Measurements from ENCODE around the gene NKD2.
"Not testable (repeated sequence)": the region's sequence is repeated elsewhere in the genome, so short reads cannot be mapped to it uniquely, and the experiment has no call there.

NKD2 gene

DNA sequence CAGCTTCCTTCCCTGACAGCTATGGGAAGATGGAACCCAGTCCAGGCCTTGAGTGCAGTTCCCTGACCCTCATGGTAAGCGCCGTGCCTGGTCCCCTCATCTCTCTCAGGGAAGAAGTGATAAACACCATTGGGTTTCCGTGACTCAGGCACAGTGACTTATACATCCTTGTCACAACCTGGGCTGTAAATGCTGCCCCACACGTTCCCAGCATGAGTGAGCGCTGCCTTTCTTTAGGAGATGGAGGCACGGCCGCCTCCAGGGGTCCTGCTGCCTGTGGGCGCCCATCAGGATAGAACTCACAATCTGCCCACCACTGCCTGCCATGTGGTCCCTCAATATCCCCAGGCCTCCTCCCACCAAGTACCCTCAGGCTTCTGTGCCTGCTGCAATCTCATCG, 8.3 kb upstream of the NKD2 start:
- no peak for DNase-seq

- not testable (repeated sequence) for DNase-seq
Observed at GRCh38 chr5:1000831-1001230, 7.8 kb upstream of the NKD2 start.

DNA sequence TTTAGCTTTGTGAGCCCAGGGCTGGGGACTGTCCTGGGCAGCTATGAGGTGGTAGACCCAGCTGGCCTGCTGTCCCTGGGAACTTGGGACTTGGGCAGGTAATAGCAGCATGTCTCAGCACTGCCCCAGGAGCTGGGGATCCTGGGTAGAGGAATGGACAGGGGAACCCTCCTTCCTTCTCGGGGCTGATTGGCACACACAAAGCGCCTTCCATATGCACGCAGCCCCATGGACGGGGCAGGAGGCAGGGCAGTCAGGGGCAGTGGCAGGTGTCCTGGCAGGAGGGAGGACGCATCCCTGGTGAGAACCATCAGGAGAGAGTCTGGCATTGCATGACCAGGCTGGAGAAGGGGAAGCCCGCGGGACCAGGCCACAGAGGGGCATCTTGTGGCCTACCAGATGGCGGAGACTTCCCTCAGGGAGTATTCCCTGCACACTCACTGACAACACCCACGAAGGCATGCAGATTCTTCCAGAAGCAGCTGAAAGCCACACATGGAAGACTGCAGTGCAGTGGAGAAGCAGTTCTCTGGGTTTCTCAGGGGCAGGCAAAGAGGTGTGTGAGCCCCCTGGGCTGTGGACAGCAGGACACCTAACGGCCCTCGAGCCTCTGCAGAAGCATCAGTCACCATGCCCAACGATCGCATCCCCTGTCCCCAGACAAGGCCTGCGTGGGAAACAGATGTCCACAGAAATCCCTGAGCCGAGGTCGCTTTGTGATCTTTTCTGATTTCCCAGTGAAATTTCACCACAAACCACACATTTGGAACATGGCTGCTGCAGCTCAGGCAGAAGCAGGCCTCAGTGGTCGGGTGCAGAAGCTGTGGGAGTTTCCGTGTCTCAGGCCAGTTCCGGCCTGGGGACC, 7.0 kb upstream of the NKD2 start:
- DNase-seq, result no peak

GRCh38 chr5:1002271-1002546, 6.4 kb upstream of the NKD2 start:
- no peak for DNase-seq

- no peak for DNase-seq
Observed at GRCh38 chr5:1002836-1003235, 5.8 kb upstream of the NKD2 start.

GRCh38 chr5:1003296-1003937, 5.2 kb upstream of the NKD2 start:
- no peak for DNase-seq

- peak in 17 of 51 donors; percentile 12 to 53 (median 27) for DNase-seq
Observed at GRCh38 chr5:1004461-1005248, 3.9 kb upstream of the NKD2 start.

DNA sequence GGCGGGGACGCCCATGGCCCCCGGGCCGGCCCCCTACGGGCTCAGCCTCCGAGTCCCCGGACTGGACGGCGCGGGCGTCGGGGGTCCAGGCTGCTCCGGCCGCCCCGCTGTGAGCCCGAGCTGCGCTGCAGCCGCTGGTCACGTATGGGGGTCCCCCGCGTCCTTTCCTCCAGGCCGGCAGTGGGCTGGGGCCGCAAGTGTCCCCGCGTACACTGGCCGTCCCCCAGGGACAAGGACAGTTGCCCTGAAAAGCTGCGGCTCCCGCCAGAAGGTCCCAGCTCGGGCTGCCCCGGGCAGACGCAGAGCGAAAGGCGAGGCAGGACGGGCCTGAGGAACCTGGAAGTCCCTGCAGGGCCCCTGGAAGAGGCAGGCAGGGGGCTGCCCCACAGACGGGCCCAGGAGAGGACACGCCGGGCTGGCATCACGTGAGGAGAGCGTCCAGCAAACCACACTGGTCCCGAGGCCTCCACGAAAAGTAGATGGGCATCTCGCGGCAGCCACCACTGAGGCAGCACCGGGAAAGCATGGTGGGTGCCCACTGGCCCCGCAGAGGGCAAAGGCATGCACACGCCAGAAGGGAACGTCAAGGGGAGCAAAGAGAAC, 3.3 kb upstream of the NKD2 start:
- no peak for DNase-seq

DNA sequence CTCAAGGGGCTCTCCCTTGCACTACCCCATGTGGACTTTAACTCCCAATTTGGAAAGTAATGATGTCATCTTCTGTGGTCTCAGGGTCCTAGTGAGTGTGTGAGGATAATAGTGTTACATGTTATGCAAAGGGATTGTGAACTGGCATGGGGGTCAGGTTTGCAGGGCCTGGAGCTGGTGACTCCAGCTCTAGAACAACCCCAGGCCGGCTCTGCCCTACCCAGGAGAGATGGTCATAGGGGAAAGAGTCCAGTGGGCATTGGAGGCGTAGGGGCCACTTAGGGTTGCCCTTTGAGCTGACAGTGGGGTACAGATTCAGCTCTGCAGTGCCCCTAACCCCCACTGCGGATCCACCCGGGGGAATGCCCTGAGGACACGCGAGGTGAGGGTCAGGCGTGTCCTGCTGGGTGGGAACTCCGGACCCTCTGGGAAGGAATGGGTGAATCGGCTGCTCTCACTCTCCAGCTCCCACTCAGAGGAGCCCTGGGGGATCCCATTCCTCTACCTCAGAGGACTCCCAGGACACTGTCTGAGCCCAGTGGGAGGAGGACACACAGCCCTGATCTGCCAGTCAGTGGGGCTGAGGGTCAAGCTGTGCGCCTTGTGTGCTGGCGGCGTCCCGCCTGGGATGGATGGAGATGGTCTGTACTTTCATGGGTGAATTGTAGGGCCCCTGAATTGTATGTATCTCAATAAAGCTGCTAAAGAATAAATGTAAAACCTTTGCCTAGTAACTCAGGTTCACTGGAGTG, 2.5 kb upstream of the NKD2 start:
- no peak for DNase-seq

DNA sequence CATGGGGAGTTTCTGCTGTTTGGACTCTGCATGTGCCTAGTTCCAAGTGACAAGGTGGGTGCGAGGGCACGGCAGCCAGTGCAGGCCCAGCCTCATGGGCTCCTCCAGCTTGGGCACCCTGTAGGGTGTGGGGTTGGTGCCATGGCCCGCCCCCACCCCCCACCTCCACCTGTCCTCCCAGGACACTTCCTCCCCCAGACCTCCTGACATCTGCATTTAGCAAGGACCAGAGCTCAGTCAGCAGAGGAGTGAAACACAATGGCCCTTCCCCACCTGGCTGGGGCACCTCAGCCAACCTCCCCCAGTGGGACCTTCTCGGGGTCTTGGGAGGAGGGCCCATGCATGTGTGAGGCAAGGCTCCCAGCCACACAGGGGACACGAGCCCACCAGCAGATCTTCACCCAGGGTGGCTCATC, 1.9 kb upstream of the NKD2 start:
- DNase-seq, result no peak

- no peak for DNase-seq
Observed at GRCh38 chr5:1007221-1007680, 1.4 kb upstream of the NKD2 start.

DNA sequence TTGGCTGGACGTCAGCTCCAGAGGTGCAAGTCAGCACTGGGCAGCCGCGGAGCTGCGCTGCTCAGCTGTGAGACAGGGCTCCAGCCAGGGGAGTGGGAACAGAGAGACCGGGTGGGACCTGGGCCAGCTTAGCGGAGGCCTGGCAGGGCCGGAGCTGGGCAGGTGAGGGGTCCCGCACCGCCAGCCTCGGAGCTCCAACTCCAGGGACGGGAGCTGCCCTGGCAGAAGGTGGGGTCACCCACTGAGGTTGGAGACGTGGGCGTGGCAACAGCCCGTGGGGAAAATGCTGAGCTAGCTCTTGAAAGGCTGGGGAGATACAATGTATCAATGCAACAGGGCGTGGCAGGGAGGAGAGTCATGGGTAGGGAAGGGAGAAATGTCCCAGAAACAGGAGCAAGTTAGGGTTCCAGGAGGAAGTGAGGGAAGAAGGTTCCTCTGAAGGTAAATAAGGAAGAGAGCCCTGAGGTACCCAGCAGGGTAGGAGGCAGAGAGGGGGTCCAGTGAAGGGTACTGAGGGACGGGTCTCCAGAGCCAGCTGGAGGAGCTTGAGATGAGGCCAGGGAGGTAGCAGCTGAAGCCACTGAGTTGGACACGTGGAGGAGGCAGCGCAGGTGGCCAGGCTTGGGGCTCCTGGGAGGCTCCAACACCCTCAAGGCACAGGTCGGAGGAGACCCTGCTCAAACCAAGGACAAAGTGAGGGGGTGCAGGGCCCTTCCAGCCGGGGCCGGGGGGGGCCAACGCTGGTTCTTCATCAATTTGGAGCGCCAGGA, 736 bp upstream of the NKD2 start:
- DNase-seq, result no peak

- no peak for DNase-seq
Observed at GRCh38 chr5:1009359-1010180, 968 bp downstream of the NKD2 start.

GRCh38 chr5:1010181-1010510, 1.5 kb downstream of the NKD2 start:
- no peak for DNase-seq

DNA sequence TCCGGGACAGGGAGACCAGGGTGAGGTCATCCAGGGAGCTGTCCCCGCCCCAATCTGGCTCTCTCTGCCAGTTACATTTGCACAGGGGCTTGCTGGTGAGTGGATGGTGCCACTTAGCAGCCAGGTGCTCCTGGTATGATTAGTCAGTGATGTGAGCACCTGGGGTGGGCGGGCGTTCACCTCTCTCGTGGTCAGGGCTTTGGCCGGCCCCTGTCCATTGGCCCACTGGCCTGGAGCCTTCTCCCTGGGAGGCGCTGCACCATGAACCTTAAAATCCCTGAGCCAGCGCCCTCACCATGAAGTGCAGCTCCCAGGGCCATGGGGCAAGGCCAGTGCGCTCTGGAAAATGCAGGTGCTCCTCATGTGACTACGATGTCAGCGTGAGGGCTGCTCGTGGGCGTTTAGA, 2.0 kb downstream of the NKD2 start:
- no peak for DNase-seq

- no peak for DNase-seq
Observed at GRCh38 chr5:1011226-1011631, 2.6 kb downstream of the NKD2 start.

DNA sequence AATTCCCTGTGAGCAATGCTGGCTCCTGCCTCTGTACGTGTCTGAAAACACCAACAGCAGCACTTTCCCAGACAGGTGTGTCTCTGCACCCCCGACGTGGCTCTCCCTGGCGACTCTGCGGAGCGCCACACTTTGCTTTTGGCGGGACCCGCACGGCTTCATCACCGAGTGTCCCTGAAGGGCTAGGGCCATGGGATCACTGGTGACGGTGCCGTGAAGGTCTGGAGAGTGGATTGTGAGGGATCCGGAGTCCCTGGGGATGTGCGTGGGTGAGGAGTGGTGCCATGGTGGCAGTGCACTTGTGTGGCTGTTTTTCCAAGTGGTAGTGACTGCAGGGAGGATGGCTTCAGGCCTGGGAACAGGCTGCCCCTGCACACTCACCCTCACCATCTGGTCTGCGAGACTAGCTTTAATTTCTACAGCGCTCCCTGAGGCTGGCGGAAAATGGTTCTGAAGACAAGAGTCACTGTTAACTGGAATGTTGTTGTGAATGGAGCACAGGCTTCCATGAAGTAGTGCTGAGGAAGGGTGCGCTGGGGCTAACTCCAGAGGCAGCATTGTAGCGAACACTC, 3.2 kb downstream of the NKD2 start:
- DNase-seq, result no peak

GRCh38 chr5:1012313-1012841, 3.8 kb downstream of the NKD2 start:
- DNase-seq, result no peak

DNA sequence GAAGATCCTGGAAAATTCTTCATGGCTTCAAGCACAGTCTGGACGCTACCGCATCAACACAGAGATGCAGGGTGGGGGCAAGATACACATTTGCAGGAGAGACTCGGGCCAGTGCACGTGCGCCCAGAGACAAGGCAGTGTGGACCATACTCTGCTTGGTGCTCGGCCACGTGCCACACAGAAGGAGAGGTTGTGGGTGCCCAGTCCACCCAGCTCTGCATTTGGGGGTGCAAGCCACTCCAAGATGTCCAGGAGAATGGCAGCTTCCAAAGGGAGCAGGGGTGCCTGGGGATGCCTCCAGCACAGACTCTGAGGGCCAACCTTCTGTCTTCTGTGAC, 4.3 kb downstream of the NKD2 start:
- no peak for DNase-seq
